K562 (cell line): Measurements from ENCODE around the gene REM2. TPM values are rescaled to one million over a fixed set of nuclear protein-coding genes. Genes with fewer than 3 reads are reported as not detected.

Experiments used
- ARNT ChIP-seq, 2 experiments: fragments of 450-650 bp; IDR thresholded peaks; 2 replicates each; pipeline ENCODE4 v1.6.1; 2016; ENCODE audit warnings: mild to moderate bottlenecking in 1 of 2
- ATF4 ChIP-seq: fragments of 450-650 bp; formaldehyde crosslinking; IDR thresholded peaks from 2 replicates; pipeline ENCODE4 v1.4.0; 2022; ENCODE audit warnings: mild to moderate bottlenecking, moderate library complexity
- CEBPB ChIP-seq: fragments of 450-650 bp; IDR thresholded peaks from 2 replicates; pipeline ENCODE4 v1.6.1; 2016; ENCODE audit warnings: missing genetic modification characterization, missing compliant biosample characterization
- CREM ChIP-seq: IDR thresholded peaks from 2 replicates; pipeline ENCODE4 v1.6.1; 2014; ENCODE audit warnings: antibody characterized with exemption, low read depth
- KAT2B ChIP-seq: IDR thresholded peaks from one replicate; pipeline ENCODE4 v1.6.1; 2012; ENCODE audit warnings: low read depth, mild to moderate bottlenecking, control low read depth, inconsistent platforms, low read length, moderate library complexity
- RBM39 ChIP-seq: fragments of 200-400 bp; formaldehyde crosslinking; optimal IDR thresholded peaks from 2 replicates; pipeline ENCODE3; 2018; ENCODE audit warnings: low read depth, low read length
- TBP ChIP-seq: optimal IDR thresholded peaks from 2 replicates; pipeline ENCODE3; 2011; ENCODE audit warnings: low read depth, low read length, improper control_type of control experiment
- TFAM ChIP-seq: fragments of 250-450 bp; sonication (Bioruptor Pico); conservative IDR thresholded peaks from 2 replicates; pipeline ENCODE4 v1.5.0; 2021; ENCODE audit warnings: mild to moderate bottlenecking, moderate library complexity
- ZBTB8A ChIP-seq: fragments of 450-650 bp; IDR thresholded peaks from 2 replicates; pipeline ENCODE4 v1.6.1; 2018; ENCODE audit warnings: mild to moderate bottlenecking, moderate library complexity; ENCODE audit not compliant: partially characterized antibody
- ZFP30 ChIP-seq: fragments of 250-450 bp; sonication (Bioruptor Pico); IDR thresholded peaks from 2 replicates; pipeline ENCODE4 v1.8.0; 2022; ENCODE audit warnings: moderate library complexity, mild to moderate bottlenecking, inconsistent platforms, borderline replicate concordance
- ZNF143 ChIP-seq: sonication (generic); formaldehyde crosslinking; IDR thresholded peaks from 2 replicates; pipeline ENCODE4 v1.9.0; 2022; ENCODE audit warnings: mild to moderate bottlenecking, missing genetic modification reagents
- ZNF282 ChIP-seq: sonication (generic); formaldehyde crosslinking; IDR thresholded peaks from 2 replicates; pipeline ENCODE4 v1.8.1; 2023; ENCODE audit warnings: missing genetic modification reagents
- polyA plus RNA-seq, 8 experiments: library from polyadenylated mRNA; depleted of rRNA in 4 of 8; stranded (reverse) in 5 of 8; unstranded in 3 of 8; fragments of >200 nt; fragmentation: Nextera tagmentation in 2 of 8; fragmentation: Illumina TruSeq in 1 of 8; extraction: Ambion mirVana in 2 of 8; extraction: Trizol in 1 of 8; gene quantifications; 2 replicates each; pipeline versions ENCODE4 v1.2.1 to v1.2.3, GENCODE V29; 2011 to 2014; ENCODE audit warnings: inconsistent platforms in 1 of 8, missing spikeins in 1 of 8
- total RNA-seq, 7 experiments: library from RNA; depleted of rRNA in 6 of 7; stranded (reverse); fragments of >200 nt in 6 of 7; fragmentation: Illumina TruSeq in 2 of 7; extraction: Trizol in 2 of 7; gene quantifications; 2 replicates each; pipeline versions ENCODE4 v1.2.1 to v1.2.3, GENCODE V29; 2011 to 2021; ENCODE audit warnings: low replicate concordance in 1 of 7
- TF ChIP-seq, protein P1 (sequence below): fragments of 150-350 bp; IDR thresholded peaks from 2 replicates; pipeline ENCODE4 v1.6.1; 2014; ENCODE audit warnings: low read depth, mild to moderate bottlenecking, low read length, borderline replicate concordance
- TF ChIP-seq, protein P2 (sequence below): sonication (generic); formaldehyde crosslinking; IDR thresholded peaks from 2 replicates; pipeline ENCODE4 v1.8.1; 2023; ENCODE audit warnings: mild to moderate bottlenecking, missing genetic modification reagents
- TF ChIP-seq, protein P3 (sequence below): sonication (generic); formaldehyde crosslinking; IDR thresholded peaks from 2 replicates; pipeline ENCODE4 v1.8.0; 2023; ENCODE audit warnings: missing genetic modification reagents, mild to moderate bottlenecking, borderline replicate concordance

Gene REM2
- total and polyA plus RNA-seq, 9 of the 15 experiments (the other 6 are each of a cell fraction or from before 2014, with no cell fraction given), result 0.18 to 1.0 (median 0.38) TPM

- TF ChIP-seq, protein P1, sequence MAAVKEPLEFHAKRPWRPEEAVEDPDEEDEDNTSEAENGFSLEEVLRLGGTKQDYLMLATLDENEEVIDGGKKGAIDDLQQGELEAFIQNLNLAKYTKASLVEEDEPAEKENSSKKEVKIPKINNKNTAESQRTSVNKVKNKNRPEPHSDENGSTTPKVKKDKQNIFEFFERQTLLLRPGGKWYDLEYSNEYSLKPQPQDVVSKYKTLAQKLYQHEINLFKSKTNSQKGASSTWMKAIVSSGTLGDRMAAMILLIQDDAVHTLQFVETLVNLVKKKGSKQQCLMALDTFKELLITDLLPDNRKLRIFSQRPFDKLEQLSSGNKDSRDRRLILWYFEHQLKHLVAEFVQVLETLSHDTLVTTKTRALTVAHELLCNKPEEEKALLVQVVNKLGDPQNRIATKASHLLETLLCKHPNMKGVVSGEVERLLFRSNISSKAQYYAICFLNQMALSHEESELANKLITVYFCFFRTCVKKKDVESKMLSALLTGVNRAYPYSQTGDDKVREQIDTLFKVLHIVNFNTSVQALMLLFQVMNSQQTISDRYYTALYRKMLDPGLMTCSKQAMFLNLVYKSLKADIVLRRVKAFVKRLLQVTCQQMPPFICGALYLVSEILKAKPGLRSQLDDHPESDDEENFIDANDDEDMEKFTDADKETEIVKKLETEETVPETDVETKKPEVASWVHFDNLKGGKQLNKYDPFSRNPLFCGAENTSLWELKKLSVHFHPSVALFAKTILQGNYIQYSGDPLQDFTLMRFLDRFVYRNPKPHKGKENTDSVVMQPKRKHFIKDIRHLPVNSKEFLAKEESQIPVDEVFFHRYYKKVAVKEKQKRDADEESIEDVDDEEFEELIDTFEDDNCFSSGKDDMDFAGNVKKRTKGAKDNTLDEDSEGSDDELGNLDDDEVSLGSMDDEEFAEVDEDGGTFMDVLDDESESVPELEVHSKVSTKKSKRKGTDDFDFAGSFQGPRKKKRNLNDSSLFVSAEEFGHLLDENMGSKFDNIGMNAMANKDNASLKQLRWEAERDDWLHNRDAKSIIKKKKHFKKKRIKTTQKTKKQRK, result no peak
- TF ChIP-seq, protein P2, sequence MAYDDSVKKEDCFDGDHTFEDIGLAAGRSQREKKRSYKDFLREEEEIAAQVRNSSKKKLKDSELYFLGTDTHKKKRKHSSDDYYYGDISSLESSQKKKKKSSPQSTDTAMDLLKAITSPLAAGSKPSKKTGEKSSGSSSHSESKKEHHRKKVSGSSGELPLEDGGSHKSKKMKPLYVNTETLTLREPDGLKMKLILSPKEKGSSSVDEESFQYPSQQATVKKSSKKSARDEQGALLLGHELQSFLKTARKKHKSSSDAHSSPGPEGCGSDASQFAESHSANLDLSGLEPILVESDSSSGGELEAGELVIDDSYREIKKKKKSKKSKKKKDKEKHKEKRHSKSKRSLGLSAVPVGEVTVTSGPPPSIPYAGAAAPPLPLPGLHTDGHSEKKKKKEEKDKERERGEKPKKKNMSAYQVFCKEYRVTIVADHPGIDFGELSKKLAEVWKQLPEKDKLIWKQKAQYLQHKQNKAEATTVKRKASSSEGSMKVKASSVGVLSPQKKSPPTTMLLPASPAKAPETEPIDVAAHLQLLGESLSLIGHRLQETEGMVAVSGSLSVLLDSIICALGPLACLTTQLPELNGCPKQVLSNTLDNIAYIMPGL (CRISPR knock-in tag), result no peak
- TF ChIP-seq KAT2B, result no peak
- peak; percentile 55 for TF ChIP-seq CREM
- TF ChIP-seq, protein P3, sequence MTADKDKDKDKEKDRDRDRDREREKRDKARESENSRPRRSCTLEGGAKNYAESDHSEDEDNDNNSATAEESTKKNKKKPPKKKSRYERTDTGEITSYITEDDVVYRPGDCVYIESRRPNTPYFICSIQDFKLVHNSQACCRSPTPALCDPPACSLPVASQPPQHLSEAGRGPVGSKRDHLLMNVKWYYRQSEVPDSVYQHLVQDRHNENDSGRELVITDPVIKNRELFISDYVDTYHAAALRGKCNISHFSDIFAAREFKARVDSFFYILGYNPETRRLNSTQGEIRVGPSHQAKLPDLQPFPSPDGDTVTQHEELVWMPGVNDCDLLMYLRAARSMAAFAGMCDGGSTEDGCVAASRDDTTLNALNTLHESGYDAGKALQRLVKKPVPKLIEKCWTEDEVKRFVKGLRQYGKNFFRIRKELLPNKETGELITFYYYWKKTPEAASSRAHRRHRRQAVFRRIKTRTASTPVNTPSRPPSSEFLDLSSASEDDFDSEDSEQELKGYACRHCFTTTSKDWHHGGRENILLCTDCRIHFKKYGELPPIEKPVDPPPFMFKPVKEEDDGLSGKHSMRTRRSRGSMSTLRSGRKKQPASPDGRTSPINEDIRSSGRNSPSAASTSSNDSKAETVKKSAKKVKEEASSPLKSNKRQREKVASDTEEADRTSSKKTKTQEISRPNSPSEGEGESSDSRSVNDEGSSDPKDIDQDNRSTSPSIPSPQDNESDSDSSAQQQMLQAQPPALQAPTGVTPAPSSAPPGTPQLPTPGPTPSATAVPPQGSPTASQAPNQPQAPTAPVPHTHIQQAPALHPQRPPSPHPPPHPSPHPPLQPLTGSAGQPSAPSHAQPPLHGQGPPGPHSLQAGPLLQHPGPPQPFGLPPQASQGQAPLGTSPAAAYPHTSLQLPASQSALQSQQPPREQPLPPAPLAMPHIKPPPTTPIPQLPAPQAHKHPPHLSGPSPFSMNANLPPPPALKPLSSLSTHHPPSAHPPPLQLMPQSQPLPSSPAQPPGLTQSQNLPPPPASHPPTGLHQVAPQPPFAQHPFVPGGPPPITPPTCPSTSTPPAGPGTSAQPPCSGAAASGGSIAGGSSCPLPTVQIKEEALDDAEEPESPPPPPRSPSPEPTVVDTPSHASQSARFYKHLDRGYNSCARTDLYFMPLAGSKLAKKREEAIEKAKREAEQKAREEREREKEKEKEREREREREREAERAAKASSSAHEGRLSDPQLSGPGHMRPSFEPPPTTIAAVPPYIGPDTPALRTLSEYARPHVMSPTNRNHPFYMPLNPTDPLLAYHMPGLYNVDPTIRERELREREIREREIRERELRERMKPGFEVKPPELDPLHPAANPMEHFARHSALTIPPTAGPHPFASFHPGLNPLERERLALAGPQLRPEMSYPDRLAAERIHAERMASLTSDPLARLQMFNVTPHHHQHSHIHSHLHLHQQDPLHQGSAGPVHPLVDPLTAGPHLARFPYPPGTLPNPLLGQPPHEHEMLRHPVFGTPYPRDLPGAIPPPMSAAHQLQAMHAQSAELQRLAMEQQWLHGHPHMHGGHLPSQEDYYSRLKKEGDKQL, result peak; percentile 74; the same call in 1 of the 2 replicates
- TF ChIP-seq CEBPB (tag), result peak; percentile 33; the same call in 1 of the 2 replicates
- no peak for TF ChIP-seq RBM39
- no peak for TF ChIP-seq ZNF143 (CRISPR knock-in tag)
- 0 out of 4 replicates have a peak, but pooled peaks of 1 of the 2 experiments have one; percentile 17 for TF ChIP-seq ARNT (IDR thresholded peaks at IDR 0.05)
- TF ChIP-seq TFAM (CRISPR knock-in tag), result no peak
- no peak for TF ChIP-seq ZBTB8A
- TF ChIP-seq ZNF282 (CRISPR knock-in tag), result 0 out of 2 replicates have a peak, but pooled peaks have one; percentile 83
- 0 out of 2 replicates have a peak, but pooled peaks have one; percentile 29 for TF ChIP-seq ATF4 (CRISPR knock-in tag)
- peak; percentile 85 for TF ChIP-seq TBP
- TF ChIP-seq ZFP30, result no peak
Measured at GRCh38 chr14:22871224-22872032, 11.6 kb upstream of the REM2 start, which contains the start of gene LRP10 (continued).
